Ovary (tissue), 9 donors: Measurements from ENCODE around the gene KRT75. TPM values are rescaled to one million over a fixed set of nuclear protein-coding genes. Genes with fewer than 3 reads are reported as not detected.

Experiments
- DNase-seq, 5 donors: peaks; one replicate each; pipeline ENCODE4 v3.0.0-alpha.2; 2019 to 2020
- H3K27ac ChIP-seq, 2 donors: fragments of 200-600 bp; one replicate each; pipeline versions ENCODE4 v1.5.1 to v1.8.0; 2019 to 2022
- H3K27me3 ChIP-seq: fragments of 200-600 bp; one replicate; pipeline ENCODE4 v1.8.0; 2022
- H3K36me3 ChIP-seq: fragments of 200-600 bp; sonication (generic); one replicate; pipeline ENCODE4 v1.5.1; 2019
- H3K4me1 ChIP-seq: one replicate; pipeline ENCODE4 v1.8.1; 2013; ENCODE audit warnings: mild to moderate bottlenecking, moderate library complexity; ENCODE audit not compliant: insufficient read depth
- H3K4me3 ChIP-seq: fragments of 200-600 bp; sonication (generic); one replicate; pipeline ENCODE4 v1.5.1; 2017
- H3K9me3 ChIP-seq, 2 donors: fragments of 200-600 bp in 1 of 2; sonication (generic) in 1 of 2; one replicate each; pipeline versions ENCODE4 v1.5.1 to v1.8.1; 2013 to 2019; ENCODE audit warnings: mild to moderate bottlenecking in 1 of 2, moderate library complexity in 1 of 2
- EP300 ChIP-seq: sonication (generic); formaldehyde crosslinking; IDR thresholded peaks from one replicate; pipeline ENCODE4 v1.6.1; 2017; ENCODE audit warnings: antibody characterized with exemption
- POLR2A ChIP-seq: fragments of 450-650 bp; IDR thresholded peaks from one replicate; pipeline ENCODE4 v1.6.1; 2017; ENCODE audit warnings: antibody characterized with exemption, mild to moderate bottlenecking, moderate library complexity
- WGBS, 3 donors: extraction: QIAGEN DNeasy Blood & Tissue Kit in 1 of 3; methylation state at CpG; one replicate each; pipeline versions ENCODE4 v1.1.5 to v1.1.7; 2013 to 2017; 5-methylcytosine and 5-hydroxymethylcytosine counted together
- intact Hi-C, 4 donors: fragments of 100-400 bp; cut with DNase I; formaldehyde crosslinking; loops; one replicate each; pipeline versions ENCODE4 v1.11.0 to v1.15.1; 2022 to 2023
- polyA plus RNA-seq, 2 donors: library from polyadenylated mRNA; stranded (reverse); fragments of 200-250 nt in 1 of 2; fragments of 350-450 nt in 1 of 2; fragmentation: Illumina TruSeq in 1 of 2; extraction: RNeasy Lipid Tissue Mini Kit (QIAGEN cat#74804) in 1 of 2; gene quantifications; one replicate each; pipeline ENCODE4 v1.2.3, GENCODE V29; 2013 to 2014
- total RNA-seq, 7 donors: library from RNA; depleted of rRNA in 2 of 7; stranded (reverse); fragments of >200 nt in 2 of 7; fragmentation: NEBNext Ultra II Directional in 3 of 7; extraction: Animal tissue kit (Norgen Biotek cat#: 25700) in 3 of 7; gene quantifications; one replicate each; pipeline versions ENCODE4 v1.1.0 to v1.2.4, GENCODE V29; 2016 to 2023
- TF ChIP-seq, protein P1 (sequence below), 3 donors: fragments of 450-650 bp in 2 of 3; fragments of 200-600 bp in 1 of 3; IDR thresholded peaks; one replicate each; pipeline versions ENCODE4 v1.5.1 to v1.8.0; 2016 to 2022; ENCODE audit warnings: antibody characterized with exemption in 3 of 3, mild to moderate bottlenecking in 1 of 3
- donor health status: DM: no; HTN: no; CAD: no; lungs with moderate emphysema.
- donor health status: DM: no; HTN: no; CAD: no.
- donor health status: Bipolar disorder and iron deficiency.
- donor health status: DM: yes; HTN: yes; CAD: no.
- donor health status: DM: no; HTN: no; CAD: no.
- donor health status: DM: yes; HTN: yes; CAD: no.

Gene KRT75
- total and polyA plus RNA-seq, 9 donors = 0.08 TPM; not detected in 8

DNA sequence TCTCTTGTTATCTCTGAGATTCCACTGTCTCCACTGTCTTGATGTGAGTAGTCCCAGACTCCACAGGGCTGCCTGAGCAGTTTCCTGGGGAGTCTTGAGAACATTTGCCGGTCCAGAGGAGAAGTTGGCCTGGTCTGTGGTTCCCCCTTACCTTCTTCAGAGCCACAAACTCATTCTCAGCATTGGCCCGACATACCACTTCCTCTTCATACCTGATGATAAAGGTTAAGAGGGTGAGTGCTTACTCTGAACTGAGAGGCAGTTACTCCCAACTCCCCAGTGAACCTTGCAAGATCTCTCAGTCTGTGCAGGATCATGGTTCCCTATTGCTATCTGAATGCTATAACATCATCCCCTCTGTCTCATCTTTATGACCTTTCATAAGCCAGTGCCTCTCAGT lies 51.3 kb downstream of the KRT75 start:
- DNase-seq = no peak
- Histone ChIP-seq H3K27me3 (no peaks in the 10 kb centered on the region), H3K9me3 (no peaks in the 10 kb centered on the region), H3K4me1 (no peaks in the 10 kb centered on the region), H3K36me3 (no peaks in the 10 kb centered on the region), H3K27ac (no peak overlapping the region), H3K4me3 (no peak overlapping the region)
- 81 to 91% (median 86%) methylated on average over 2 of the region's 2 CpGs for WGBS, 3 donors
- TF ChIP-seq POLR2A (no peak), EP300 (no peak)
- TF ChIP-seq, protein P1, sequence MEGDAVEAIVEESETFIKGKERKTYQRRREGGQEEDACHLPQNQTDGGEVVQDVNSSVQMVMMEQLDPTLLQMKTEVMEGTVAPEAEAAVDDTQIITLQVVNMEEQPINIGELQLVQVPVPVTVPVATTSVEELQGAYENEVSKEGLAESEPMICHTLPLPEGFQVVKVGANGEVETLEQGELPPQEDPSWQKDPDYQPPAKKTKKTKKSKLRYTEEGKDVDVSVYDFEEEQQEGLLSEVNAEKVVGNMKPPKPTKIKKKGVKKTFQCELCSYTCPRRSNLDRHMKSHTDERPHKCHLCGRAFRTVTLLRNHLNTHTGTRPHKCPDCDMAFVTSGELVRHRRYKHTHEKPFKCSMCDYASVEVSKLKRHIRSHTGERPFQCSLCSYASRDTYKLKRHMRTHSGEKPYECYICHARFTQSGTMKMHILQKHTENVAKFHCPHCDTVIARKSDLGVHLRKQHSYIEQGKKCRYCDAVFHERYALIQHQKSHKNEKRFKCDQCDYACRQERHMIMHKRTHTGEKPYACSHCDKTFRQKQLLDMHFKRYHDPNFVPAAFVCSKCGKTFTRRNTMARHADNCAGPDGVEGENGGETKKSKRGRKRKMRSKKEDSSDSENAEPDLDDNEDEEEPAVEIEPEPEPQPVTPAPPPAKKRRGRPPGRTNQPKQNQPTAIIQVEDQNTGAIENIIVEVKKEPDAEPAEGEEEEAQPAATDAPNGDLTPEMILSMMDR (IDR thresholded peaks at IDR 0.05) = no peak
- intact Hi-C loops = loop anchor here in 1 of 4 donors (10.0 kb wide), 1 partner anchor 482 kb away; no protein-coding TSS in a partner anchor

DNA sequence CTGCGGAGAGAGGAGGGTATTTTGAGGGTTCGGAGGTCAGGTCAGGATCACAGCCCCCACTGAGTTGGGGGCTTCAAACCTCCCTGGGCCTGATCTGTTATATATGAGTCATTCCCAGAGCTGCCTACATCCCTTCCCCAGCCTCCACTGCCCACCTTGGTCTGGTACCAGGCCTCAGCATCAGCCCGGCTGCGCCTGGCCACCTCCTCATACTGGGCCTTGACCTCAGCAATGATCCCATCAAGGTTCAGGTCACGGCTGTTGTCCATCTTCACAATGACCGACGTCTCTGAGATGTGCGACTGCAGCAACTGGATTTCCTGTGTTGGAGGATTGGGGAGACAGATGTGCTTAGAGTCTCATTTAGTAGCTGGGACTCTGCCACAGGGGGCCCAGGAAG lies 53.0 kb downstream of the KRT75 start:
- H3K36me3 ChIP-seq = no peaks in the 10 kb centered on the region
- 84 to 89% (median 86%) methylated on average over 8 of the region's 8 CpGs for WGBS, 3 donors
- no peak for DNase-seq
- H3K4me1 ChIP-seq = no peaks in the 10 kb centered on the region
- H3K27me3 ChIP-seq = no peaks in the 10 kb centered on the region
- intact Hi-C loops = loop anchor here in 1 of 4 donors (10.0 kb wide), 1 partner anchor 484 kb away; no protein-coding TSS in a partner anchor
- TF ChIP-seq, protein P1 (IDR thresholded peaks at IDR 0.05) = no peak
- TF ChIP-seq POLR2A = no peak
- TF ChIP-seq EP300 = no peak
- H3K27ac ChIP-seq = no peak overlapping the region
- no peak overlapping the region for H3K4me3 ChIP-seq
- no peaks in the 10 kb centered on the region for H3K9me3 ChIP-seq

DNA sequence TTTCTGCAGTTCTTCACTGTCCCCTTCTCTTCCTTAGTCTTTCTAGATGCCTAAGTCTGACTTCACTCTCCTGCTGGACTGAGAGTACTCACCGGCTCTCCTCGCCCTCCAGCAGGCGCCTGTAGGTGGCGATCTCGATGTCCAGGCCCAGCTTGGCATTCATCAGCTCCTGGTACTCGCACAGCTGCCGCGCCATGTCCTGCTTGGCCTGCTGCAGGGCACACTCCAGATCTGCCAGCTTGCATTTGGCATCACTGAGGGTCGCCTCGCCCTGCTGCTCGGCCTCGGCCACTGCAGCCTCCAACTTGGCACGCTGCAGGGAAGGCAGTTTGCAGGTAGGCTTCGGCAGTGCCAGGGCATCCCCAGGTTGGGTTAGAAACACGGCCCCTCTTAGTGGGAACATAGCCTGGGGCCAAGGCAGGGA lies 53.9 kb downstream of the KRT75 start:
- intact Hi-C loops = loop anchor here in 1 of 4 donors (10.0 kb wide), 1 partner anchor 485 kb away; no protein-coding TSS in a partner anchor
- no peak overlapping the region for H3K27ac ChIP-seq
- no peak overlapping the region for H3K4me3 ChIP-seq
- no peak for TF ChIP-seq POLR2A
- TF ChIP-seq EP300 = no peak
- TF ChIP-seq, protein P1 (IDR thresholded peaks at IDR 0.05) = no peak
- no peak for DNase-seq
- no peaks in the 10 kb centered on the region for H3K9me3 ChIP-seq
- H3K27me3 ChIP-seq = no peaks in the 10 kb centered on the region
- WGBS, 3 donors = 49 to 63% (median 59%) methylated on average over 13 to 15 of the region's 15 CpGs
- no peaks in the 10 kb centered on the region for H3K4me1 ChIP-seq
- no peaks in the 10 kb centered on the region for H3K36me3 ChIP-seq

DNA sequence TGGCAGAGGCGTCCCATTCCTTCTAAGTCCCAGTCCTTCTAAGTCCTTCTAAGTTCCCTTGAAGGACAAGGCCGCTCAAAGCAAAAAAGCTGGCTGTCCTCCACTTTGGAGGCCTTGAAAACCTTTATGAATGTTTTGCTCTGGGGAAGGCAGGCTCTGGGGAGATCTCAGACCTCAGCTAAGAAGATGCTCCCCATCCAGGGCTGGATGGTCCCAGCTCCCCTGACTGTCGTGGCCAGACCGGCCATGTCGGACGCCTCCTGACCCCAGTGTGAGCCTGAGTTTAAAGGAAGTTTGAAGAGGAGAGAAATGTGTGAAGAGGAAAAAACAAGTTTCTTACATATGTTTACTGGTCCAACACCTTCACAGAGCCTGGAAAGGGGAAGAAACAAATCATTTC lies 54.6 kb downstream of the KRT75 start:
- Histone ChIP-seq H3K4me1 (no peaks in the 10 kb centered on the region), H3K9me3 (no peaks in the 10 kb centered on the region), H3K27ac (no peak overlapping the region), H3K4me3 (no peak overlapping the region), H3K36me3 (no peaks in the 10 kb centered on the region), H3K27me3 (no peaks in the 10 kb centered on the region)
- WGBS, 3 donors = 54 to 85% (median 74%) methylated on average over 6 of the region's 6 CpGs
- intact Hi-C loops = loop anchor here in 1 of 4 donors (5.0 kb wide), 1 partner anchor 498 kb away; no protein-coding TSS in a partner anchor
- DNase-seq = no peak
- no peak for TF ChIP-seq EP300
- no peak for TF ChIP-seq POLR2A
- TF ChIP-seq, protein P1 (IDR thresholded peaks at IDR 0.05) = no peak
